ENCODE data around the gene SULT4A1. TPM values are rescaled to one million over a fixed set of nuclear protein-coding genes. Genes with fewer than 3 reads are reported as not detected.

Gene SULT4A1
- total and polyA plus RNA-seq, 9 of the 15 experiments (the other 6 are each of a cell fraction or from before 2014, with no cell fraction given): 0.03 to 0.20 (median 0.09) TPM; not detected in 3

DNA sequence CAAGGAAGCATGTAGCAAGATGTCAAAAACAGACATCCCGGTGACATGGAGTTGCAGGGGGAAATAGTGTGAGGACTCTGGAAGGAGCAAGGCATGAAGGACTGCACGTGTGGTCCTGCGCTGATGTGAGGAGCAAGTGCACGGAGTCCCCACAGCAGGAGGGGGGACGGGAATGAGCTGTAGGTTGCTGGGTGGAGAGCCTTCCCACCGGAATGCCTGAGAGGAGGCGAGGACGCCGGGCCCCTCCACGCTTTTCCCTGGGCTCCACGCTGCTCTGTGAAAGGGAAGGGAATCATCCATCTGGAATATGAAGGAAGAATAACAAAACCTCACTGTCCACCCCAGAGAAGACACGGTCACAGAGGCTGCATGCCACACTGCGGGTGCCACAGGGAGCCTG, 26.6 kb downstream of the SULT4A1 start:
- Histone ChIP-seq H3K9ac (ENCODE audit: insufficient read depth in 1 of 2, low read depth in 2 of 2, low read length in 2 of 2) (no peak overlapping the region), H3K4me1 (replicated peaks in 1 of 2; ENCODE audit: control insufficient read depth in 2 of 2, insufficient read depth in 2 of 2, low read length in 2 of 2) (no peaks in the 10 kb centered on the region), H3K27ac (ENCODE audit: extremely low read depth, low read depth, low read length) (no peak overlapping the region), H3K4me2 (ENCODE audit: insufficient read depth, low read length) (no peak overlapping the region), H3K4me3 (no peak overlapping the region), H2AFZ (ENCODE audit: low read depth, low read length) (no peak overlapping the region), H4K20me1 (replicated peaks; ENCODE audit: control insufficient read depth, insufficient read depth, low read length) (no peaks in the 10 kb centered on the region; the same call in 1 of the 2 replicates), H3K79me2 (ENCODE audit: control insufficient read depth, insufficient read depth, low read length) (no peaks in the 10 kb centered on the region), H3K27me3 (ENCODE audit: control insufficient read depth in 2 of 2, insufficient read depth in 2 of 2, low read length in 2 of 2) (peaks cover 0 to 32% of the 10 kb centered on the region in 2 experiments; a peak in 4 of 5 replicates), H3K9me3 (replicated peaks; ENCODE audit: control insufficient read depth, insufficient read depth, low read depth, low read length) (no peaks in the 10 kb centered on the region), H3K36me3 (ENCODE audit: control insufficient read depth, insufficient read depth, low read length) (no peaks in the 10 kb centered on the region), H3K9me1 (ENCODE audit: control insufficient read depth, insufficient read depth, low read length) (no peaks in the 10 kb centered on the region)
- no peak for TF ChIP-seq HNRNPUL1 (IDR thresholded peaks at IDR 0.05; ENCODE audit: low read length)
- TF ChIP-seq, protein P1, sequence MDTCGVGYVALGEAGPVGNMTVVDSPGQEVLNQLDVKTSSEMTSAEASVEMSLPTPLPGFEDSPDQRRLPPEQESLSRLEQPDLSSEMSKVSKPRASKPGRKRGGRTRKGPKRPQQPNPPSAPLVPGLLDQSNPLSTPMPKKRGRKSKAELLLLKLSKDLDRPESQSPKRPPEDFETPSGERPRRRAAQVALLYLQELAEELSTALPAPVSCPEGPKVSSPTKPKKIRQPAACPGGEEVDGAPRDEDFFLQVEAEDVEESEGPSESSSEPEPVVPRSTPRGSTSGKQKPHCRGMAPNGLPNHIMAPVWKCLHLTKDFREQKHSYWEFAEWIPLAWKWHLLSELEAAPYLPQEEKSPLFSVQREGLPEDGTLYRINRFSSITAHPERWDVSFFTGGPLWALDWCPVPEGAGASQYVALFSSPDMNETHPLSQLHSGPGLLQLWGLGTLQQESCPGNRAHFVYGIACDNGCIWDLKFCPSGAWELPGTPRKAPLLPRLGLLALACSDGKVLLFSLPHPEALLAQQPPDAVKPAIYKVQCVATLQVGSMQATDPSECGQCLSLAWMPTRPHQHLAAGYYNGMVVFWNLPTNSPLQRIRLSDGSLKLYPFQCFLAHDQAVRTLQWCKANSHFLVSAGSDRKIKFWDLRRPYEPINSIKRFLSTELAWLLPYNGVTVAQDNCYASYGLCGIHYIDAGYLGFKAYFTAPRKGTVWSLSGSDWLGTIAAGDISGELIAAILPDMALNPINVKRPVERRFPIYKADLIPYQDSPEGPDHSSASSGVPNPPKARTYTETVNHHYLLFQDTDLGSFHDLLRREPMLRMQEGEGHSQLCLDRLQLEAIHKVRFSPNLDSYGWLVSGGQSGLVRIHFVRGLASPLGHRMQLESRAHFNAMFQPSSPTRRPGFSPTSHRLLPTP (IDR thresholded peaks at IDR 0.05; ENCODE audit: borderline replicate concordance, extremely low read depth, insufficient read length): no peak
- no TSS peak for BruUV-seq (replicated peaks)
- 2% methylated on average over 10 of the region's 13 CpGs for WGBS (ENCODE audit: insufficient coverage, low coverage, missing lambda C conversion rate)
- FAIRE-seq: no peak
- CTCF ChIA-PET (ENCODE audit: low intra/inter-chr PET ratio): no interaction called here
- no peak for DNase-seq (ENCODE audit: extremely low read depth in 1 of 4, low spot score in 3 of 4)
- in situ Hi-C loops (cut with MboI) (no loop called here), intact Hi-C loops (cut with micrococcal nuclease) (no loop called here)
- POLR2A ChIA-PET: no interaction called here
- ATAC-seq: no peak

DNA sequence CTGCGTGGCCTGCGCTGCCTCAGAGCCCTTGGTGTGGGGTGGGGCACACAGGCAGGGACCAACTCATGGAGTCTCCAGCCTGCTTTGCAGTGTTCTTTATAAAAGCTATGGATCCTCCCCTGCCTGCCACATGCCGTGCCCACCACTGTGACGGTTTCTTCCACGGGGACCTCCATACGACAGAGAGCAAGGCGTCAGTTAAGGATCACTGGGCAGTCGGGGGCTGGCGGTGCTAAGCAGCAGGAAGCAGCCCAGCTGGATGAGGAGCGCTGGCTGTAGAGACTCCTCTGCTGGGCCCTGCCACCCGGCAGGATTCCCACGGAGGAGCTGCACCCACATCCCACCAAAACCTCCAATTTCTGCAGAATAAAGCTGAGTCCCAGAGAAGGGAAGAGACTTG, 27.1 kb downstream of the SULT4A1 start:
- 0% methylated on average over 10 of the region's 12 CpGs for WGBS (ENCODE audit: insufficient coverage, low coverage, missing lambda C conversion rate)
- no peak overlapping the region for H3K27ac ChIP-seq (ENCODE audit: extremely low read depth, low read depth, low read length)
- no peak for DNase-seq (ENCODE audit: extremely low read depth in 1 of 4, low spot score in 3 of 4)
- ChIA-PET CTCF (ENCODE audit: low intra/inter-chr PET ratio) (no interaction called here), POLR2A (interaction anchor here (0.6 kb wide), 1 partner anchor 18 kb away, joined by 3 read pairs; no protein-coding TSS in a partner anchor)
- peaks cover 0 to 37% of the 10 kb centered on the region in 2 experiments; a peak in 4 of 5 replicates for H3K27me3 ChIP-seq (ENCODE audit: control insufficient read depth in 2 of 2, insufficient read depth in 2 of 2, low read length in 2 of 2)
- intact Hi-C loops (cut with micrococcal nuclease) (no loop called here), in situ Hi-C loops (cut with MboI) (no loop called here)
- no peak overlapping the region for H3K4me2 ChIP-seq (ENCODE audit: insufficient read depth, low read length)
- H3K9ac ChIP-seq (ENCODE audit: insufficient read depth in 1 of 2, low read depth in 2 of 2, low read length in 2 of 2): no peak overlapping the region
- no peak for ATAC-seq
- FAIRE-seq: no peak
- BruUV-seq (replicated peaks): no TSS peak
- no peaks in the 10 kb centered on the region for H3K9me3 ChIP-seq (replicated peaks; ENCODE audit: control insufficient read depth, insufficient read depth, low read depth, low read length)
- no peak for TF ChIP-seq IFI16 (CRISPR knock-in tag; IDR thresholded peaks at IDR 0.05)
- TF ChIP-seq PTRF (tag; IDR thresholded peaks at IDR 0.05): no peak
- TF ChIP-seq LARP7 (IDR thresholded peaks at IDR 0.05): no peak
- no peak for TF ChIP-seq HMG20B (CRISPR knock-in tag; IDR thresholded peaks at IDR 0.05)
- TF ChIP-seq ZNF699 (CRISPR knock-in tag; IDR thresholded peaks at IDR 0.05; ENCODE audit: insufficient replicate concordance): no peak
- no peak for TF ChIP-seq MECOM (CRISPR knock-in tag; IDR thresholded peaks at IDR 0.05)
- TF ChIP-seq SMAD3 (CRISPR knock-in tag; conservative IDR thresholded peaks at IDR 0.05): no peak
- TF ChIP-seq RNF2 (IDR thresholded peaks at IDR 0.05): no peak
- H3K9me1 ChIP-seq (ENCODE audit: control insufficient read depth, insufficient read depth, low read length): no peaks in the 10 kb centered on the region
- H3K36me3 ChIP-seq (ENCODE audit: control insufficient read depth, insufficient read depth, low read length): no peaks in the 10 kb centered on the region
- no peak overlapping the region for H2AFZ ChIP-seq (ENCODE audit: low read depth, low read length)
- H4K20me1 ChIP-seq (replicated peaks; ENCODE audit: control insufficient read depth, insufficient read depth, low read length): no peaks in the 10 kb centered on the region; the same call in 1 of the 2 replicates
- no peaks in the 10 kb centered on the region for H3K79me2 ChIP-seq (ENCODE audit: control insufficient read depth, insufficient read depth, low read length)
- H3K4me1 ChIP-seq (replicated peaks in 1 of 2; ENCODE audit: control insufficient read depth in 2 of 2, insufficient read depth in 2 of 2, low read length in 2 of 2): no peaks in the 10 kb centered on the region
- no peak overlapping the region for H3K4me3 ChIP-seq
